Stimulated activated CD4-positive, alpha-beta T cell treated with anti-CD3 and anti-CD28 coated beads, TNF-alpha, amount 100 ng/mL, for 4 hours (primary cell): ENCODE measurements around the gene CLEC2D.
"Not testable (repeated sequence)": the region's sequence is repeated elsewhere in the genome, so short reads cannot be mapped to it uniquely, and the experiment has no call there.

Experiments
- DNase-seq, 3 experiments: peaks; one replicate each; pipeline ENCODE4 v3.0.0-alpha.2; 2020; ENCODE audit warnings: low read depth in 3 of 3

The CLEC2D gene

GRCh38 chr12:9699898-9700605, 30.5 kb downstream of the CLEC2D start:
- no peak for DNase-seq

DNA sequence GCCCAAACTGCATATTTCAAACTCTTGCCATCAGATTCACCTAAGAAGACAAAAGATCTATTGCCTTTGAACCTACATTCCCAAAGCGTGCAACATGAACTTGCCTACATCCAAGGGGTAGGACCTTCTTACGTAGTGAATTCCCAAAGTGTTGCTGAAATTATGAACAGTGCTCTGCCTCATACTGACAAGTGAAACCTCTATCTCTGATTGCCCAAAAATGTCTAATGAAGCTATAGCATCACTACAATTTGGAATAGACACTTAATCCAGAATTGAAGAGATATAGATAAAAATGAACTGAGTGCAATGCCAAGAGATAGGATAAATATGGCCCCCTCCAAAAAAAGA, 31.1 kb downstream of the CLEC2D start:
- no peak for DNase-seq

DNA sequence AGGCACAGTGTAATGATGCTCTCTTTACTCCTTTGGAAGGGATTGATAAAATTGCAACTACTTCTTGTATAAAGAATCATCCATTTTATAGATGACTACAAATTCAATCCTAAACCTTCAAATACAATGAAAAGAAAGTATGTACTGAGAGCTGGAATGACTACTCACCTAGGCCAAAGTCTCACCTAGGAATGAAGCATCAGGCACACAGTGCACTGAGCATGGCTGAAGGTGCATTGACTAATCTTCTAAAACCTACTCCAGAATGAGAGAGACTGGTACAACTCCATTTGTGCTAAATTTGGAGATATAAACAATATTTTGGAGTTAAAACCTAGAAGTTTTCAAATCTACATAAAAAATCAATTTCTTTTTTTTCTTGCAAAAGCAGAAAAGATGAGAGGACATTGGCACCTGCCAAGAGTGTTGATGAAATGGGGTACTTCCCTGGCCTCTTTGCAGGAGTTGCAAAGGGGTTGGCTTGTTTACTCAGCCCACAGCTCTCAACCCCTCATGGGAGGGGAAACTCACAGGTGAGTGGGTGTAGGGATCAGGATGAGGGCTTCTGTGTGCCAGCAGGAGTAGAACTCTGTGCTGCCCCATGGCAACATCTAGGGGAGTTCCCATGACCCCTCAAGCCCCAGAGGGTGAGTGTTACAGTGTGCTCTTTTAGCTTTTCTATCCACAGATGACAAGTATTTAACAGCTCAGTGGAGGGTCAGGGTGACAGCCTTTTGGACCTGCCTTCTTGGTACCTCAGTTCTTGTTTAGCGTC, 32.1 kb downstream of the CLEC2D start:
- no peak for DNase-seq

DNA sequence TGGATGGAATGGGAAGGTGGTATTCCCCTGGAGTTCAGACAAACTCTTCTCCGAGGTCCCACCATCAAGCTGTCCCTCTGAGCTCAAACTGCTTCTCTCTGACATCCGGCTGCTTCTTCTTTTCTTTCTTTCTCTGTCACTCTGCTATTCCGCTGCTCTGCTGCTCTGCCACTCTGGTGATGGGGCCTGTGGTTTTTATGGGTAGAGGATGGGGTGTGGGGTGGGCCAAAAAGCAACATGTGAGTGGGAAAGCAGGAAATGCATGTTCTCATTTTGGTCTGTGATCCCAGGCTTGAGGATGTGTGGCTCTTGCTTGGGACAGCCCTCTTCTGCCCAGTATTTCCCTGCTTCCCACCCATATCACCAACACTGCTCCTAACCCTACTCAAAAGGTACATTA, 32.7 kb downstream of the CLEC2D start:
- no peak for DNase-seq

- not testable (repeated sequence) for DNase-seq
Observed at GRCh38 chr12:9704561-9704960, 35.0 kb downstream of the CLEC2D start.

DNA sequence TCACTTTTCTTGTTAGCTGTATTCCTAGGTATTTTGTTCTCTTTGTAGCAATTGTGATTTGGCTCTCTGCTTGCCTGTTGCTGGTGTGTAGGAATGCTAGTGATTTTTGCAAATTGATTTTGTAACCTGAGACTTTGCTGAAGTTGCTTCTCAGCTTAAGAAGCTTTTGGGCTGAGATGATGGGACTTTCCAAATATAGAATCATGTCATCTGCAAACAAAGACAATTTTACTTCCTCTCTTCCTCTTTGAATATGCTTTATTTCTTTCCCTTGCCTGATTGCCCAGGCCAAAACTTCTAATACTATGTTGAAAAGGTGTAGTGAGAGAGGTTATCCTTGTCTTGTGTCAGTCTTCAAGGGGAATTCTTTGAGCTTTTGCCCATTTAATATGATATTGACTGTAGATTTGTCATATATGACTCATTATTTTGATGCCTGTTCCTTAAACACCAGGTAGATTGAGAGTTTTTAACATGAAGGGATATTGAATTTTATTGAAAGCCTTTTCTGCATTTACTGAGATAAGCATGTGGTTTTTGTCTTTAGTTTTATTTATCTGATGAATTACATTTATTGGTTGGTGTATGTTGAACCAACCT, 36.7 kb downstream of the CLEC2D start:
- no peak for DNase-seq

DNA sequence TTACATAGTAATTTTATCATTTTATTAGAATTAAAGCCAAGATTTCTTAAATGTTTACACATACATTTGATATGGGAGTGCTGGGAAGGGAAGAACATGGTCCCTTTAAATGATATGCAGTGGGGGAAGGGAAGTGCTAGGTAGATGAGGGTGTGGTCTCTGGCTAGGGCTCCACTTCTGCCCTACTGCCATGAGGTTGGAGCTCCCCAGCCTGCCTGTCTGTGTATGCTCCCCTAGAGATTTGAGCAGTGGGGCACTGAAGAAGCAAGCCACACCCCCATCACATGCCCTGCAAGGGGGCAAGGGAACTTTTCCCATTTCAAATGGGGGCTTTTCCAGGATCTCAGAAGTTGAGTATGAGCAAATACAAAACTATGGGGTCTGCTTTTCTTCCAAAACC, 37.8 kb downstream of the CLEC2D start:
- no peak for DNase-seq

DNA sequence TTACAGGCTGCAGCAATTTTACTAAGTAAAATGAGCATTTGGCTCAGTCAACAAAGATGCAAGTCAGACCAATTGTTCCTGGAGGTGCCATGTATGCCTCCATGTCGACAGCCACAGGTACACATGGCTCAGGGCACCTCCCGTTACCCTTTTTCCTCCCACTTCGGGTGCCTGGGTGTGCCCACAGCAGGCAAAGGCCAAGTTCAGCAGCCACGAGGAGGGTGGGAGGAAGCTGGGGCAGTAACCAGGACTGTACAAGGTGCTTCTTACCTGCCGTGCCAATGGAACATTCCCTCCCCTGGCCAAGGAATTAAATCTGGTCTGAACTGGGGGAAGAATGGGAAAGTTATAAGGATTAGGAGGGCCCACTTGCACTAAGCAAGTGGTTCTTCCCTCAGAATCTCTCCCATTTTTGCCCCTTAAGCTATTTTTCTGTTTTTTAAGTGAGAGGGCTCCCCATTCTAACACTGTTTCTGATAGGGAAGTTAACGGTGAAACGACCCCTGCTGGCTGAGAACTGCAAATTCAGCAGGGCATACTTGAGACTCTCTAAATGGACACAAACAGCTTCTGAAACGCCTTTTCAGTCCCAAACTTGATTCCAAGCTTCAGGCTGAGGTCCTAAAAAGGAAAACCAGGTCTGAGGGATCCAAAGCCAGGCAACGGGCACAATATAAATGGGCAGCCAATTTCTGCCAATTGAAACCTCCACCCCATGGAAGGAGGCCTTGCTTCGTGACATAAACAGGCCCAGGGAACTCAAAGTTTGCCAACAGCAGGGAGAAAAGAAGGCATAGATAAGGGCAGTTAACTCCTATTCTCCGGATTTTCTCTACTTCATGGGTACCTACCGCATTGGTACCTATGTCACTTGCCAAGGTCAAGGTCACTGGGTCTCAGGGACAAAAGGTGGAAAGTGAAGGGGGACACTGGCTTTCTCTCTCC, 38.6 kb downstream of the CLEC2D start:
- peak in 2 of 3 experiments; percentile 43 to 49 for DNase-seq

GRCh38 chr12:9708853-9709252, 39.3 kb downstream of the CLEC2D start:
- no peak for DNase-seq

DNA sequence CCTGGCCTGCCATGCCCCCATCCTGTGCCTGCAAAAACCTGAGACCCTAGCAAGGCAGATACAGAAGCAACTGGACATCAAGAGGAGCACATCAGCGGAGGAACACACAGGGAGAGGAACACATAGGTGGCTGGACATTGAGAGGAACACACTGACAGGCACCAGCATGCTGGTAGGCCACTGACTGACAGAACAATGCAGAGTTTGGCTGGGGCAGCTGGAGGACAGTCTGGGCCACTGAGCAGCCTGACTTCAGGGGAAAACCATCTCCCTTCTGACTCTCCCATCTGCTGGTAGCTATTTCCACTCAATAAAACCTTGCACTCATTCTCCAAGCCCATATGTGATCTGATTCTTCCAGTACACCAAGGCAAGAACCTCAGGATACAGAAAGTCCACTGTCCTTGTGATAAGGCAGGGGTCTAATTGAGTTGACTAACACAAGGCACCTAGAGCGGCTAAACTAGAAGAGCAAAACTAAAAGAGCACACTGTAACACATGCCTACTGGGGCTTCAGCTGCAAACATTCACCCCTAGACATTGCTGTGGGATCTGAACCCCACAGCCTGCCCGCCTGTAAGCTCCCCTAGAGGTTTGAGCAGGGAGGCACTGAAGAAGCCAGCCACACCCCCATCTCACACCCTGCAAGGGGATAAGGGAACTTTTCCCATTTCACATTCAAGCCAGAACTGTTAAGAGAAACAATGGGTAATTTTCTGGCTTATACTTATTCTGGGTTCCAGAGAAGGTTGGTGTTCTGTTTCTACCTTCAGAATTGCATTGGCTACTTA, 41.3 kb downstream of the CLEC2D start:
- DNase-seq, result no peak

- DNase-seq, result no peak
Observed at GRCh38 chr12:9711664-9712063, 42.2 kb downstream of the CLEC2D start.

- DNase-seq, result not testable (repeated sequence)
Observed at GRCh38 chr12:9713032-9713558, 43.6 kb downstream of the CLEC2D start.

GRCh38 chr12:9717070-9717925, 47.8 kb downstream of the CLEC2D start:
- no peak for DNase-seq

GRCh38 chr12:9718968-9719367, 49.5 kb downstream of the CLEC2D start:
- no peak for DNase-seq

GRCh38 chr12:9719790-9720189, 50.3 kb downstream of the CLEC2D start:
- no peak for DNase-seq

DNA sequence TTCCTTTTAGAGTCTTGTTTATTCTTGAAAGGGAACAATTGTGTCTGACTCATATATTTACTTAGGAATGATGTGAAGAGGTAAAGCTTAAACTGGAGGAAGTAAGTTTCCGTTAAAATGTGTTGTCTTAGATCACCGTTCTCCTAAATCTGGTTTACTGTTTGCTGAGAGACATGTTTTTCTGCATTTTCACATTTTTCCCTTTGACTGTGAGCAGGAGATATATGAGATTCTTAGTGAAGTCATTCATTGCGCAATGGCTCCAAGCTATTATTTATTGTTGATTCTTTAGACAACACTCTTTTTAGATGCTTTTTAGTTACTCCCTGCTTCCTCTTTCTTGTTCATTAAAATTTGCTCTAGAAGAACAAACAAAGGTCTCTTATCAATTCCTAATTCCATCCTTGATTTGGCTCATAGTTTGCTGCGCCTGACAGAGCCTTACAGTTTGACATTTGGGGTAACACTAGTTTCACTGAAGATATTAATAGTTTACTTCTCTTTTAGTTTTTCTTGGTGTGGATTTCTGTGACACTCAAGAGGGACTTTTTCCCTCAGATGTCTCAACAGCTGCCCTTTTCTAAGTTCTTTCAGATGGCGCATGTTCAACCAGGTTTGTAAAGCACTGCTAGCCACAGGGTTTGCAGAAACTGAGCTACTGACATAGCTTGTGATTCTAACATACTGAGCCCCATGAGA, 52.0 kb downstream of the CLEC2D start:
- DNase-seq, result no peak

DNA sequence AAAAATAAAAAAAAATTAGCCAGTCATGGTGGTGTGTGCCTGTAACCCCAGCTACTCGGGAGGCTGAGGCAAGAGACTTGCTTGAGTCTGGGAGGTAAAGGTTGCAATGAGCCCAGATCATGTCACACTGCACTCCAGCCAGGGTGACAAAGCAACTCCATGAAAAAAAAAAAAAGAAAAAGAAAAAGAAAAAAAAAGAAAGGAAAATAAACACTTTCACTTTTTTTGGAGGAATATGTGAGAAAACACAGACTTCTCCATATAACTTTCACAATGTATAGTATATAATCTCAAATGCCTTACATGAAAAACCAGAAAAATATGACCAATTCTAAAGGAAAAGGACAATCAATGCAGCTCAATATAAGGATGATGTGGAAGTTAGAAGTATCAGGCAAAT, 54.5 kb downstream of the CLEC2D start:
- no peak for DNase-seq

- no peak for DNase-seq
Observed at GRCh38 chr12:9725213-9725870, 55.8 kb downstream of the CLEC2D start.

DNA sequence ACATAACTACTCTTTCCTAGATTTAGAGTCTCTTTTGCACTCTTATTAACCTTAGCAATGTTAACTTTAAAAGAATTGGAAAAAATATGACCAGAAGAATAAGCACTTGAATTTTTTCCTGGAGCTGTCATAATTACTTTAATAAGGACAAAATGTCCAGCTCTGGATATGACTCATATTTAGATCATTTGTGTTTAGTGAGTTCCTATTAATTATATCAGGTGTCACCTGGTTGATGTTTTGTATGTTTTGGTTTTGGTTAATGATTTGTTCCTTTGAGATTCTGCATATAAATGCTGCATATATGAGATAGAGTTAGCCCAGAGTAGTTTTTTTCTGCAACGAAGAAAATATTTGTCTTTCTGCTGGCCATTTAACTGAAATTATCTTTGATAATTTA, 58.3 kb downstream of the CLEC2D start:
- DNase-seq, result no peak
